ENCODE data around the gene GPR108. TPM values are rescaled to one million over a fixed set of nuclear protein-coding genes. Genes with fewer than 3 reads are reported as not detected.

Gene GPR108
- total RNA-seq, 2 experiments from 2014 or later, result 34.5 to 36.6 TPM

GRCh38 chr19:6739390-6739882, 2.1 kb upstream of the GPR108 start, which contains the start of gene TRIP10:
TSS of gene TRIP10 (plus strand) at chr19:6739680. CDS start at chr19:6739762, 82 bp downstream.
- H3K9me3 Mint-ChIP-seq, result no peaks in the 10 kb centered on the region
- H3K27me3 Mint-ChIP-seq, result no peaks in the 10 kb centered on the region
- H3K36me3 Mint-ChIP-seq (ENCODE audit: low read depth), result peaks cover 27% of the 10 kb centered on the region
- peak within 1 kb of the TSS; percentile 85 for H3K27ac Mint-ChIP-seq
- intact Hi-C loops (cut with DNase I, micrococcal nuclease), result loop anchor here (1.0 to 5.0 kb wide), 7 partner anchors 13 to 793 kb away; partner anchors contain the start of genes ALKBH7 (in 1 of the 2), CRB3 (in 1 of the 2) and SH2D3A (in 1 of the 2)
- POLR2A ChIA-PET, result interaction anchor here (0.5 to 4.4 kb wide), 8 partner anchors 14 to 124 kb away, joined by 3 to 44 read pairs (median 4); partner anchors contain the start of genes SH2D3A and VAV1
- no peak for TF ChIP-seq CTCF (IDR thresholded peaks at IDR 0.05)
- CTCF ChIA-PET, result interaction anchor here (1.3 to 3.6 kb wide), 4 partner anchors 29 to 127 kb away, joined by 3 to 45 read pairs (median 5); no protein-coding TSS in a partner anchor
- H3K27me3 ChIP-seq (ENCODE audit: control insufficient read depth in 1 of 2, insufficient read depth in 2 of 2, low read length in 2 of 2), result no peaks in the 10 kb centered on the region
- peaks cover 4% of the 10 kb centered on the region for H3K36me3 ChIP-seq (ENCODE audit: insufficient read depth, low read length)
- peak within 1 kb of the TSS; percentile 97 for H3K4me3 Mint-ChIP-seq
- peak within 1 kb of the TSS; percentile 29 to 72 for H3K27ac ChIP-seq (ENCODE audit: low read depth in 1 of 2, low read length in 2 of 2)
- ATAC-seq (ENCODE audit: poor library complexity), result peak; percentile 9
- peaks cover 56% of the 10 kb centered on the region for H3K4me1 ChIP-seq (ENCODE audit: insufficient read depth, low read length)
- no peaks in the 10 kb centered on the region for H3K9me3 ChIP-seq (ENCODE audit: control insufficient read depth in 1 of 2, insufficient read depth in 1 of 2, low read length in 2 of 2)
- peaks cover 44% of the 10 kb centered on the region for H3K4me1 Mint-ChIP-seq (ENCODE audit: low read depth)
- peak; percentile 66 to 91 (median 82) for DNase-seq
- peak within 1 kb of the TSS; percentile 58 for H3K4me3 ChIP-seq (ENCODE audit: low read length)

GRCh38 chr19:6738787-6739389, 1.5 kb upstream of the GPR108 start:
- H3K27ac Mint-ChIP-seq, result peak overlapping the region; percentile 85
- DNase-seq, result peak in 6 of 14 experiments; percentile 8 to 61 (median 30)
- Histone ChIP-seq H3K4me3 (ENCODE audit: low read length) (peak overlapping the region; percentile 57), H3K9me3 (ENCODE audit: control insufficient read depth in 1 of 2, insufficient read depth in 1 of 2, low read length in 2 of 2) (no peaks in the 10 kb centered on the region), H3K4me1 (ENCODE audit: insufficient read depth, low read length) (peaks cover 56% of the 10 kb centered on the region), H3K27me3 (ENCODE audit: control insufficient read depth in 1 of 2, insufficient read depth in 2 of 2, low read length in 2 of 2) (no peaks in the 10 kb centered on the region), H3K27ac (ENCODE audit: low read depth in 1 of 2, low read length in 2 of 2) (peak overlapping the region; percentile 29 to 72), H3K36me3 (ENCODE audit: insufficient read depth, low read length) (peaks cover 5% of the 10 kb centered on the region)
- intact Hi-C loops (cut with DNase I, micrococcal nuclease), result loop anchor here (1.0 to 5.0 kb wide), 9 partner anchors 14 to 793 kb away; partner anchors contain the start of genes ALKBH7 (in 1 of the 2), CRB3 (in 1 of the 2) and SH2D3A (in 1 of the 2)
- H3K9me3 Mint-ChIP-seq, result no peaks in the 10 kb centered on the region
- CTCF ChIA-PET, result interaction anchor here (1.0 to 3.6 kb wide), 14 partner anchors 28 to 222 kb away, joined by 3 to 45 read pairs (median 4); partner anchors contain the start of genes SH2D3A and VAV1
- H3K27me3 Mint-ChIP-seq, result no peaks in the 10 kb centered on the region
- peaks cover 44% of the 10 kb centered on the region for H3K4me1 Mint-ChIP-seq (ENCODE audit: low read depth)
- POLR2A ChIA-PET, result interaction anchor here (0.5 to 4.4 kb wide), 15 partner anchors 15 to 891 kb away, joined by 3 to 44 read pairs (median 5); partner anchors contain the start of genes KHSRP, PET100, SH2D3A and VAV1
- H3K36me3 Mint-ChIP-seq (ENCODE audit: low read depth), result peaks cover 22% of the 10 kb centered on the region
- H3K4me3 Mint-ChIP-seq, result peak overlapping the region; percentile 97
- no peak for ATAC-seq (ENCODE audit: poor library complexity)
- TF ChIP-seq CTCF (IDR thresholded peaks at IDR 0.05), result peak; percentile 58

All from CD4-positive, alpha-beta T cell (primary cell).